Vagina (tissue), 2 donors: Measurements from ENCODE around the gene WSB2. TPM values are rescaled to one million over a fixed set of nuclear protein-coding genes. Genes with fewer than 3 reads are reported as not detected.

Source experiments
- DNase-seq, 2 donors: peaks; one replicate each; pipeline ENCODE4 v3.0.0-alpha.2; 2017; ENCODE audit errors: extremely low spot score in 2 of 2
- H3K27ac ChIP-seq: fragments of 200-600 bp; sonication (generic); one replicate; pipeline ENCODE4 v1.5.1; 2019
- H3K27me3 ChIP-seq: fragments of 200-600 bp; sonication (generic); one replicate; pipeline ENCODE4 v1.5.1; 2019
- H3K36me3 ChIP-seq, 2 donors: fragments of 200-600 bp; sonication (generic); one replicate each; pipeline ENCODE4 v1.5.1; 2017 to 2019
- H3K4me1 ChIP-seq: fragments of 200-600 bp; sonication (generic); one replicate; pipeline ENCODE4 v1.5.1; 2019
- H3K4me3 ChIP-seq, 2 donors: fragments of 200-600 bp; sonication (generic); 1 replicate in 1 of 2; 2 replicates in 1 of 2; pipeline ENCODE4 v1.5.1; 2016 to 2019
- H3K9me3 ChIP-seq: fragments of 200-600 bp; sonication (generic); one replicate; pipeline ENCODE4 v1.5.1; 2019
- CTCF ChIP-seq, 3 experiments: fragments of 450-650 bp in 2 of 3; fragments of 200-600 bp in 1 of 3; sonication (generic) in 1 of 3; IDR thresholded peaks; one replicate each; pipeline ENCODE4 v1.5.1; 2017 to 2019; ENCODE audit warnings: antibody characterized with exemption in 3 of 3, mild to moderate bottlenecking in 2 of 3, moderate library complexity in 2 of 3
- POLR2A ChIP-seq, 2 donors: fragments of 450-650 bp; IDR thresholded peaks; one replicate each; pipeline ENCODE4 v1.6.1; 2017; ENCODE audit warnings: antibody characterized with exemption in 2 of 2, mild to moderate bottlenecking in 2 of 2, moderate library complexity in 2 of 2
- POLR2AphosphoS5 ChIP-seq, 2 donors: sonication (generic); formaldehyde crosslinking; IDR thresholded peaks; one replicate each; pipeline ENCODE4 v1.9.0; 2017; ENCODE audit warnings: antibody characterized with exemption in 2 of 2, mild to moderate bottlenecking in 2 of 2, low read depth in 1 of 2; ENCODE audit not compliant: insufficient read depth in 1 of 2
- intact Hi-C: fragments of 100-400 bp; cut with DNase I; formaldehyde crosslinking; loops from one replicate; pipeline ENCODE4 v1.15.1; 2023
- total RNA-seq: library from RNA; depleted of rRNA; stranded (reverse); fragments of >200 nt; gene quantifications from one replicate; pipeline ENCODE4 v1.2.3, GENCODE V29; 2016

WSB2 gene
- total RNA-seq, 1 donor from 2014 or later: 44.0 TPM

- Histone ChIP-seq H3K36me3 (no peaks in the 10 kb centered on the region), H3K4me1 (peaks cover 30% of the 10 kb centered on the region), H3K4me3 (no peak overlapping the region), H3K27me3 (no peaks in the 10 kb centered on the region), H3K27ac (no peak overlapping the region), H3K9me3 (no peaks in the 10 kb centered on the region)
- intact Hi-C loops: loop anchor here (5.0 kb wide), 2 partner anchors 46 to 309 kb away; partner anchors contain the start of genes RFC5 and TAOK3
- no peak for TF ChIP-seq POLR2AphosphoS5 (IDR thresholded peaks at IDR 0.05; ENCODE audit: insufficient read depth in 1 of 2, low read depth in 1 of 2)
- TF ChIP-seq CTCF (IDR thresholded peaks at IDR 0.05): no peak
- no peak for TF ChIP-seq POLR2A (IDR thresholded peaks at IDR 0.05)
- DNase-seq: no peak
These were observed 2.8 kb upstream of the WSB2 start for GRCh38 chr12:118063576-118064391.

- Histone ChIP-seq H3K36me3 (no peaks in the 10 kb centered on the region), H3K4me1 (peaks cover 35% of the 10 kb centered on the region), H3K27me3 (no peaks in the 10 kb centered on the region), H3K4me3 (peak overlapping the region; percentile 79 to 93), H3K9me3 (no peaks in the 10 kb centered on the region), H3K27ac (peak overlapping the region; percentile 99)
- TF ChIP-seq CTCF (IDR thresholded peaks at IDR 0.05) (no peak), POLR2A (IDR thresholded peaks at IDR 0.05) (no peak), POLR2AphosphoS5 (IDR thresholded peaks at IDR 0.05; ENCODE audit: insufficient read depth in 1 of 2, low read depth in 1 of 2) (no peak)
- DNase-seq: no peak
- intact Hi-C loops: loop anchor here (5.0 kb wide), 2 partner anchors 45 to 310 kb away; partner anchors contain the start of genes RFC5 and TAOK3
These were observed 1.2 kb upstream of the WSB2 start for GRCh38 chr12:118061873-118062843.

- DNase-seq: no peak
- no peaks in the 10 kb centered on the region for H3K36me3 ChIP-seq
- peaks cover 46% of the 10 kb centered on the region for H3K4me1 ChIP-seq
- H3K4me3 ChIP-seq: peak overlapping the region; percentile 79 to 93
- H3K27ac ChIP-seq: peak overlapping the region; percentile 99
- H3K27me3 ChIP-seq: no peaks in the 10 kb centered on the region
- TF ChIP-seq POLR2A (IDR thresholded peaks at IDR 0.05) (no peak), POLR2AphosphoS5 (IDR thresholded peaks at IDR 0.05; ENCODE audit: insufficient read depth in 1 of 2, low read depth in 1 of 2) (peak in 1 of 2 donors; percentile 36)
- H3K9me3 ChIP-seq: no peaks in the 10 kb centered on the region
- intact Hi-C loops: loop anchor here (5.0 kb wide), 2 partner anchors 43 to 312 kb away; partner anchors contain the start of genes RFC5 and TAOK3
These were observed 523 bp downstream of the WSB2 start for GRCh38 chr12:118060301-118061010.

GRCh38 chr12:118059341-118060191 lies 1.4 kb downstream of the WSB2 start:
- Histone ChIP-seq H3K9me3 (no peaks in the 10 kb centered on the region), H3K36me3 (no peaks in the 10 kb centered on the region), H3K4me1 (peaks cover 46% of the 10 kb centered on the region), H3K4me3 (peak overlapping the region; percentile 79 to 93), H3K27ac (peak overlapping the region; percentile 99), H3K27me3 (no peaks in the 10 kb centered on the region)
- intact Hi-C loops: loop anchor here (5.0 kb wide), 2 partner anchors 42 to 313 kb away; partner anchors contain the start of genes RFC5 and TAOK3
- DNase-seq: no peak
- no peak for TF ChIP-seq CTCF (IDR thresholded peaks at IDR 0.05)
- TF ChIP-seq POLR2A (IDR thresholded peaks at IDR 0.05): no peak
- peak in 1 of 2 donors; percentile 10 for TF ChIP-seq POLR2AphosphoS5 (IDR thresholded peaks at IDR 0.05; ENCODE audit: insufficient read depth in 1 of 2, low read depth in 1 of 2)
